HL-60/S4 treated with phorbol 12-myristate 13-acetate at 8.2 ng/mL for 4 days and 3 days (cell line): ENCODE data around the gene RBMS1.

Source experiments
- in situ Hi-C: fragments of 300-500 bp; cut with MboI; formaldehyde crosslinking; loops from 2 replicates; pipeline ENCODE4 v1.15.0; 2022; ENCODE audit warnings: low sequenced_read_pairs

The RBMS1 gene

GRCh38 chr2:160365716-160366367, 127.8 kb downstream of the RBMS1 start:
- in situ Hi-C loops = no loop called here

GRCh38 chr2:160364364-160364763, 129.2 kb downstream of the RBMS1 start:
- in situ Hi-C loops = no loop called here

DNA sequence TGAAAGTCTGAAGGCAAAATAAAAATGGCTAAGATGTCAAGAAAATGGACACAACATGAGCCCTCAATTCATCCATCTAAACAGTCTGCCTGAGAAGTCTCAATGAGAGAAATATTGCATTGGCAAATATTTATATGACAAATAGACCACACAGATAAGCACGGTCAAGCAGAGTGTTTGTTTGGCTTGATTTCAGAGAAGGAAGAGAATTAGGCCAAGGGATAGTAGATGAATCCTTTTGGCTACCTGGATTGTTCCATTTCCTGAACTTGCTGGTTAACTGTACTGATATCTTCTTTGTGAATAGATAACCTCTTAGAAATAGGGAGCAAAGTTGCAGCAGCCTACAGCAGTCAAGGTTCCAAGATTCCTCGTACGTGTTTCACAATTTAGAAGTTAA, 129.6 kb downstream of the RBMS1 start:
- in situ Hi-C loops = no loop called here

- in situ Hi-C loops = no loop called here
These were observed 130.6 kb downstream of the RBMS1 start for GRCh38 chr2:160363055-160363454.

DNA sequence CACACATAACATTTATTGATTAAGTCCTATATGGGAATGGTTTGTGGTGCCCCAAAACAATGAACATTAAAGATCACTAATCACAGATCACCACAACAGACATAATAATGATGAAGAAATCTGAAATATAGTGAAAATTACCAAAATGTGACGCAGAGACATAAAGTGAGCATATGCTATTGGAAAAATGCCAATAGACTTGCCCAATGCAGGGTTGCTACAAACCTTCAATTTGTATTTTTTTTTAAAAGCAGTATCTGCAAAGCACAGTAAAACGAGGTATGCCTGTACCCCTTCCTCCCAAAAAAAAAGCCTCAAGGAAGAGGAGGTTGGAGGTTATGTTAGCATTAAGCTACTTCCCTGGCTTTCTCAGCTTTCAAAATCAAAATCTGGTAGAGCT, 131.1 kb downstream of the RBMS1 start:
- in situ Hi-C loops = no loop called here

DNA sequence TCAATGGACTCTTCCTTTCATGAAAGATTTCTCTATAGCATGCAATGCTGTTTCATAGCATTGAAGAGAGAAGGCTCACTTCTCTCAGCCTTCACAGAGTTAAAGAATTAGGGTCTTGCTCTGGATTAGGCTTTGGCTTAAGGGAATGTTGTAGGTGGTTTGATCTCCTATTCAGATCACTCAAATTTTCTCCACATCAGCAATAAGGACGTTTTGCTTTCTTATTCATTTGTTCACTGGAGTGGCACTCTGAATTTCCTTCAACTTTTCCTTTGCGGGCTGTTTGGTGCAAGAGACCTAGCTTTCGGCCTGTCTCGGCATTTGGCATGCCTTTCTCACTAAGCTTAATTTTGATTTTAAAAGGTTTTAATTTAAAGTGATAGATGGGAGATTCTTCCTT, 131.6 kb downstream of the RBMS1 start:
- in situ Hi-C loops = no loop called here

DNA sequence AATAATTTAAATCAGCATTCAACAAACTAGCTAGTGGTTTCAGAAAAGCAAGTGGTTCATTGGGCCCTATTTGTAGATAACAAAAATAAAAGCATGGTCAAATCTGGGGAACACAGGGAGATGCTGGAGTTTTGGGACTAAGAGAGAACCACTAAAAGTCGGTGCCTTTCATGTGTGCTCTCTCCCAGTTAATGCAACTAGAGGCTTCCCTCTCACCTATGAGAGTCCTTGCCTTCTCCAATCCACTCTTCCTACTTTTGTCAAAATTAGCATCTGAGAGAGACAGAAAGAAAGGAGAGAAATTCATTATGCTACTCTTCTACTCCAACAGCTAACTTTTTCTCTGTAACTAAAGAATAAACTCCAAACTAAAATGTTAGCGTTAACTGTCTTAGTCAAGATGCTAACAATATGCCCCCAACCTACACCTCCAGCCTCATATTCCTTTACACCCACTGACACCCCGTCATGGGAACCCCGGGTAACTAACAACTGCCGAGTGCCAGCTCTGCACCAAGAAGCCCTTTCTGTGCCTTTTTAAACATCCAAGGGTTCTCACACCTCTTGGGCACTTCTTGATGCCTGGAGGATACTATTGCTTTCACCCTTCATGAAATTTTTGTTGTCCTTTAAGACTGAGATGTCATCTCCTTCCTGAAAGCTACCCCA, 133.4 kb downstream of the RBMS1 start:
- in situ Hi-C loops = no loop called here

DNA sequence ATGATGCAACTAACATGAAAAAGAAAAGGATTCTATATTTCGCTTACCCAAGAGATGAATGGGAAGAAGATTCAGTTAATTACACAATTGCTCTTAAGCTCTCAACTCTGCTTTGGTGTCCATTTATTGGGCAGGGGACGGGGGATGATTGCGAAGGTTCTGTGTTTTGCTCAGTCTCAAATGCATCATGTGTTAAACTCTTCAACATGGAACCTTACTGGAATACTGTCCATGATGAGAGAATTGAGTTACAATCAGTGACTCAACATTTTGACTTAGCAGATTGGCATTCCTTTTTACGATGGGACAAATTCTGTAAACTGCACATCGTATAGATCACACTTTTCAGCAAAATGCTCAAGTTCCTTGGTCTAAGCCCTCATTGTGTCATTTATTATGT, 135.6 kb downstream of the RBMS1 start:
- in situ Hi-C loops = no loop called here

GRCh38 chr2:160356485-160356884, 137.1 kb downstream of the RBMS1 start:
- in situ Hi-C loops = no loop called here

DNA sequence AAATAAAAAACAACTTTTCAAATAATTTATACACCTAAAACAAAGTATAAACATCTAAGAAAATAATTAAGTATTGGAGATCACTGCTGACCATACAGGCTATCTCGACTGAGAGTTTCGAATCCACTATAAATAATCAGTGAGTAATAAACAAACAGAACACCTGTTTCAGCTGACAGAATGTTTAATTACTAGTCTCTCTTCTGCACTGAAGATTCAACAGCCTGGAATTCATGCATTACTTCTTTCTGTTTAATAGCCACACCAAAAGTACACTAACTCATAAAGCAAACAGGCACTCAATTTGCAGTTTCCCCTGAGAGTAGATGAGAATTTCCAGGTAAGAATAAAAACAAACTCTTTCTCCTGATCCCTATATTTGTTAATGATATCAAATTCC, 138.5 kb downstream of the RBMS1 start:
- in situ Hi-C loops = no loop called here

GRCh38 chr2:160354677-160355076, 138.9 kb downstream of the RBMS1 start:
- in situ Hi-C loops = no loop called here

- in situ Hi-C loops = no loop called here
These were observed 139.8 kb downstream of the RBMS1 start for GRCh38 chr2:160353813-160354212.

GRCh38 chr2:160353166-160353565, 140.4 kb downstream of the RBMS1 start:
- in situ Hi-C loops = no loop called here

- in situ Hi-C loops = no loop called here
These were observed 141.1 kb downstream of the RBMS1 start for GRCh38 chr2:160352500-160352899.

GRCh38 chr2:160351956-160352355, 141.7 kb downstream of the RBMS1 start:
- in situ Hi-C loops = no loop called here

DNA sequence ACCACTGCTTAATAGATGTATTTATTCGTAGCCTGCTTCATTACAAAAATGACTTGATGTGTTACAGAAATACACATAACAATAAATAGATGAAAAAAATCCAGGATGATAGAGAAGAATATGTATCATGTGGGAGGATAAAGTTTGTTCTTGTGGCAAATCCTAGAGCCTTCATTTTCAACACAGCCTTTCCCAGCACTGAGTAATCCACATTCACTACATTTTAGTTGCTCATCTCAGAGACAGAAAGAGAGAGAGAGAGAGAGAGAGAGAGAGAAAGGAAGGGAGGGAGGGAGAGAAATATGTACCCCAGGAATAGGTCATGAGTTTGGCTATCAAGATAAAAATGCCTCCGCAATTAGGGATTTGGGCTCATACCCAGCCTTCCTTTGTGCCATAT, 144.3 kb downstream of the RBMS1 start:
- in situ Hi-C loops = no loop called here

DNA sequence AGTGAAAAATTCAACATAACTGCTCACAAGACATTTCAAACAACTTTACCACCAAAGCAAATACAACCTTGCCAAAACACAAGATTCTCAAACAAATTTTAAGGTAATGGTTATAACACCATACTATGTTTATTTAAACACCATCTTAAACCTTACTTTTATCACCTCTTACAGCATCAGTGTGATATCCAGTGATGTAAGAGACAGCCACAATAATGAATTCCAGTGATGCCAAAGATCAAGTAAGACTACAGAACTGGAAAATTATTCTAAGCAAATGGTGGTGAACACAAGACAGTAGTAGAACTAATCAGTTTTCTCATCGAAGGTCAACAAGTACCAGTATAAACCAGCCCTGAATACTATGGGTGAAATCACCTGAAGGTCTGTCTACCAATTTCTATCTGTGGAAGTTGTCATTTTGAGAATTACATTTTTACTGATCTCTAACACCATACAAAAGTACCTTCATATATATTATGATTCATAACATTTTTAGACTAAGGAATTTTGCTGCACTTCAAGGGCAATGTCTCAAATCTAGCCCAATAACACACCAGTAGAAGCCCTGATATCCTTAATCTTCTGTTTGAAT, 146.2 kb downstream of the RBMS1 start:
- in situ Hi-C loops = no loop called here

- in situ Hi-C loops = no loop called here
These were observed 148.4 kb downstream of the RBMS1 start for GRCh38 chr2:160345071-160345764.

GRCh38 chr2:160343404-160343803, 150.2 kb downstream of the RBMS1 start:
- in situ Hi-C loops = no loop called here

GRCh38 chr2:160339726-160340125, 153.9 kb downstream of the RBMS1 start:
- in situ Hi-C loops = no loop called here

- in situ Hi-C loops = no loop called here
These were observed 154.5 kb downstream of the RBMS1 start for GRCh38 chr2:160338901-160339685.
